ENCODE results near the gene UBE2D2.
"Not testable (repeated sequence)": the region's sequence is repeated elsewhere in the genome, so short reads cannot be mapped to it uniquely, and the experiment has no call there.

UBE2D2 gene

GRCh38 chr5:139549162-139549894 lies 11.8 kb upstream of the UBE2D2 start:
- DNase-seq (ENCODE audit: low read depth in 2 of 2) = no peak

- not testable (repeated sequence) for DNase-seq (ENCODE audit: low read depth in 2 of 2)
These were observed 10.9 kb upstream of the UBE2D2 start for GRCh38 chr5:139550051-139550872.

- DNase-seq (ENCODE audit: low read depth in 2 of 2) = no peak
These were observed 9.8 kb upstream of the UBE2D2 start for GRCh38 chr5:139551191-139551889.

GRCh38 chr5:139552893-139553575 lies 8.1 kb upstream of the UBE2D2 start:
- DNase-seq (ENCODE audit: low read depth in 2 of 2) = no peak

- DNase-seq (ENCODE audit: low read depth in 2 of 2) = no peak
These were observed 6.9 kb upstream of the UBE2D2 start for GRCh38 chr5:139554264-139554663.

GRCh38 chr5:139557811-139558210 lies 3.3 kb upstream of the UBE2D2 start:
- no peak for DNase-seq (ENCODE audit: low read depth in 2 of 2)

GRCh38 chr5:139561655-139562451 lies 714 bp downstream of the UBE2D2 start:
- DNase-seq (ENCODE audit: low read depth in 2 of 2) = peak; percentile 15 to 27

GRCh38 chr5:139562847-139563246 lies 1.7 kb downstream of the UBE2D2 start:
- DNase-seq (ENCODE audit: low read depth in 2 of 2) = no peak

- DNase-seq (ENCODE audit: low read depth in 2 of 2) = peak; percentile 14 to 15
These were observed 4.5 kb downstream of the UBE2D2 start for GRCh38 chr5:139565411-139566305.

GRCh38 chr5:139566611-139567010 lies 5.5 kb downstream of the UBE2D2 start:
- no peak for DNase-seq (ENCODE audit: low read depth in 2 of 2)

GRCh38 chr5:139569270-139569955 lies 8.3 kb downstream of the UBE2D2 start:
- no peak for DNase-seq (ENCODE audit: low read depth in 2 of 2)

- DNase-seq (ENCODE audit: low read depth in 2 of 2) = no peak
These were observed 10.4 kb downstream of the UBE2D2 start for GRCh38 chr5:139571543-139571942.

GRCh38 chr5:139571966-139572365 lies 10.8 kb downstream of the UBE2D2 start:
- no peak for DNase-seq (ENCODE audit: low read depth in 2 of 2)

- DNase-seq (ENCODE audit: low read depth in 2 of 2) = no peak
These were observed 13.6 kb downstream of the UBE2D2 start for GRCh38 chr5:139574641-139575312.

- no peak for DNase-seq (ENCODE audit: low read depth in 2 of 2)
These were observed 14.1 kb downstream of the UBE2D2 start for GRCh38 chr5:139575313-139575646.

- no peak for DNase-seq (ENCODE audit: low read depth in 2 of 2)
These were observed 14.6 kb downstream of the UBE2D2 start for GRCh38 chr5:139575751-139576150.

- no peak for DNase-seq (ENCODE audit: low read depth in 2 of 2)
These were observed 16.7 kb downstream of the UBE2D2 start for GRCh38 chr5:139577689-139578290.

- DNase-seq (ENCODE audit: low read depth in 2 of 2) = no peak
These were observed 17.2 kb downstream of the UBE2D2 start for GRCh38 chr5:139578325-139578724.

GRCh38 chr5:139582181-139582580 lies 21.0 kb downstream of the UBE2D2 start:
- DNase-seq (ENCODE audit: low read depth in 2 of 2) = not testable (repeated sequence)
